ENCODE data around the gene KRTAP19-7.

KRTAP19-7 gene, protein sequence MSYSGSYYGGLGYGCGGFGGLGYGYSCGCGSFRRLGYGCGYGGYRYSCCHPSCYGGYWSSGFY

DNA sequence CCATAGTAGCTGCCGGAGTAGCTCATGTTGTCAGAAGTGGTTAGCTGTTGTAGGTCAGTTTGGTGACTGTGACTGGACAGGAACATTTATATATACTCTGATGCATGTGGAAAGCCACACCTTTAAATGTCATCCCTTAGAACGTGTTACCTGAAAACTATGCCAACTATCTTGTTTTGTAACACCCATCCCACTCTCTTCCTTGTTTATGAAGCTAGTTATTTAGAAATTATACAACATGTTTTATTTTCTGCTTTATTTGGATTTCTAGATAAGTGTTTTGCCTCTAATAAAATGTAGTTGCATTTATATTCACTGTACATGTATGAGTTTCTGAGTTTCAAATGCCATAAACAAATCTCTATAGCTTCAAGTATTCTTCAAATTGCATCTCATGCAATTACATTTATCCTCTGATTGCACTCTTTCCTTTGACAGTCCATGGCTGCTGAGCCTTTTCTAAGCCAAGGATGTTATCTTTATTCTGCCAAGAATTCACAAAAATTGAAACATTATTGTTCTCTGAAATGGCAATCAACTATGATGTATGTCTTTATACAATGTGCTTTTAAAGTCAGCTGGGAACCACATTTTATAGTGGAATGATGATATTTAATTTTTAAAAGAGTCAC is at the start of gene KRTAP19-7:
KRTAP19-7 (minus strand) TSS at position 51 of the 632 bp plus-strand sequence; CDS start at position 26, 25 bp downstream.
- DNase-seq (ENCODE audit: low spot score): no peak

DNA sequence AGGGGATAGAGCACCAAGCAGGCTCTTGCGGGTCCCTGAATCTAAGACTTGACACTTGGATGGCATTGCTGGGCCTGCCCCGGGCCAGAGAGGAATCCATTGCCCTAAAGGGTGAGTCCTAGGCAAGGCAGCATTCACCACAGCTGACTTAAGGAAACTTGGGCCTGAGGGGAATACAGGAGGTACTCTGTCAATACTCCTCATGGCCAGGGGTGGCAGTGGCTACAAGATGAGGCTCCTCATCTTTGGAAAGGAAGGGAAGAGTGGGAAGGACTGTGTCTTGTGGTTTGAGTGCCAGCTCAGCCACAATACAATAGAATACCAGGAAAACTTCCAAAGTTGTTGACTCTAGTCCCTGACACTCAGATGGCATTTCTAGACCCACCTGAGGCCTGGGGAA is 44.9 kb upstream of the KRTAP19-7 start:
- DNase-seq (ENCODE audit: low spot score): no peak

DNA sequence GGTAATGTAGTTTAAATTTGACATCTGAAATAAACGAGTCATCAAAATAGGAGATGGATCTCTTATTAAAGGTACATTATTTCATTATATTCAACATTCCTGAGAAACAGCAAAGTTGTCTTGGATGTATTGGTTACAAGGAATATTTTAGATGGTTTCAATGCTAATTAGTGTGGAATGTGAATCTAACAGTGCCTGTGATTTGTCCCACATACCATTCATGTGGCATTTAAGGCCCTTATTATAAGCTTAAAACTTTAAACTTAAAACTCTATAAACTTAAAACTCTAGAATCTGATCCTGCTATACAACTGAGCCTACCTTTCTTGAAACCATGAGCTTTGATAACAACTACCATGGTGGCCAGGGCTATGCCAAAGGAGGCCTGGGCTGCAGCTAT is 39.7 kb upstream of the KRTAP19-7 start, which contains the start of gene KRTAP22-1:
KRTAP22-1 (plus strand) TSS at position 301 of the 400 bp plus-strand sequence.
- DNase-seq (ENCODE audit: low spot score): no peak

DNA sequence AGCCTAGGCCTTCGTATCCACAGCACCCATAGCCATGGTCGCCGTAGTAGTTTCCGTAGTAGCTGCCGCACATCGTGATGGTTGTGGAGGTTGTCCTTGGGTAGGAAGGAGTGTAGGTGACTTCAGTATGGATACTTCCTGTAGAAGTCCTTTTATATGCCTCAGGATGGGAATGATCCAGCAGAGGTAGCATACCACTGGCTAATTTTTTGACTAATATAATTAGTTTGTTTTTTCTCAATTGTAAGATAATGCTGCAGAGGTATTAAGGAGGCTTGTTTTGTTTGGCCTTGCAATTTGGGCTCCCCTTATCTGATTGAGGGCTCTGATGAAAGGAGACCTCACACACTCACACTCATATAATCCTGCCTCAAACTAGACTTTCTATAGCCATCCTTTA is 37.7 kb upstream of the KRTAP19-7 start, which contains the start of gene KRTAP6-2:
KRTAP6-2 (minus strand) TSS at position 101 of the 400 bp plus-strand sequence; CDS start at position 73, 28 bp downstream.
- no peak for DNase-seq (ENCODE audit: low spot score)

DNA sequence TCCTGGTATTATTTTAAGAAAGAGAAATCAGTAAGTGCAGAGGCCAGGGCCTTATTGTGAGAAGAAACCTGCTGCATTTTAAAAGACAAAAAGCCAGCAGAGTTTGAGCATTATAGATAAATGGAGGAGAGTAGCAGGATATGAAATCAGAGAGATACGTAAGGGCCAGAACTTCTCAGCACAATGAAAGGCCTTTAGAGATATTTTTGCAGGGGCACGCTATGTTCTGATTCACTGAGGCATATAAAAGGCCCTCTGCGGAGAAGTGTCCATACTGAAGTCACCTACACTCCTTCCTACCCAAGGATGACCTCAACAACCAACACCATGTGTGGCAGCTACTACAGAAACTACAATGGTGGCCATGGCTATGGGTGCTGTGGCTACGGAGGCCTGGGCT is 31.0 kb upstream of the KRTAP19-7 start, which contains the start of gene KRTAP6-3:
KRTAP6-3 (plus strand) TSS at position 301 of the 400 bp plus-strand sequence; CDS start at position 307, 6 bp downstream.
- DNase-seq (ENCODE audit: low spot score): no peak

DNA sequence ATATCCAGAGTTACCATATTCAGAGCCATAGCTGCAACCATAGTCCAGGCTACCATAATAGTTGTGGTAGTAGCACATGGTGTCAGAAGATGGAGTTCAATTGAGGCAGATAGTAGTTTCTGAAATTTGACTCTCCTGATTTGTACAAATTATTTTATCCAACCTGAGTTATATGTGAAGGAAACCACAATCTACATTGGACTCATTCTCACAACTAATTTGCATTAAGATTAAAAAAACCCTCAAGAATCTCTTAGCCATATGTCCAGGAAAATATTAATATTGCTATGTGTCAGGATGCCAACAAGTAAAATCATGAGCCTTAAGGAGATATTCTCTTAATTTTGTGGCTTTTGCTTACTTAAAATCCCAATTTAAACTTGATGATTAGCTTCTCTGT is 29.2 kb upstream of the KRTAP19-7 start, which contains the start of gene KRTAP22-2:
KRTAP22-2 (minus strand) TSS at position 101 of the 400 bp plus-strand sequence.
- no peak for DNase-seq (ENCODE audit: low spot score)

DNA sequence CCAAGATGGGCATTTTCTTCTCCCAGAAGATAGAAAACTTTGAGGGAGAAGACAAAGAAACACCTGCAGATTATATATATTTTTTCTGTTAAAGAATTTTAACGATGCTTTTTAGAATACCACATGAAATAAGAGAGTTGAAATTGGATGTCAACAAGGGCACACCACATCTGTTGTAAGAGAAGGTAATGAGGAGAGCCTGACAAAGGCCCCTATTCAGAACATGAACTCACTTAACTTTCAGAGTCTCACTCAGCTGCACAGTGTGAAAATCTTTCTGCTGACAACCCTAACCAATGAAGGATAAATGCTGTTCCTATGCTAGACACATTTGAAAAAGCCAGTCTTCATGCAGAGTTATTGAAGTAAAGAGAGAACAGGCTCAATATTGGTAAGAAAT is 21.8 kb upstream of the KRTAP19-7 start:
- DNase-seq (ENCODE audit: low spot score): no peak

DNA sequence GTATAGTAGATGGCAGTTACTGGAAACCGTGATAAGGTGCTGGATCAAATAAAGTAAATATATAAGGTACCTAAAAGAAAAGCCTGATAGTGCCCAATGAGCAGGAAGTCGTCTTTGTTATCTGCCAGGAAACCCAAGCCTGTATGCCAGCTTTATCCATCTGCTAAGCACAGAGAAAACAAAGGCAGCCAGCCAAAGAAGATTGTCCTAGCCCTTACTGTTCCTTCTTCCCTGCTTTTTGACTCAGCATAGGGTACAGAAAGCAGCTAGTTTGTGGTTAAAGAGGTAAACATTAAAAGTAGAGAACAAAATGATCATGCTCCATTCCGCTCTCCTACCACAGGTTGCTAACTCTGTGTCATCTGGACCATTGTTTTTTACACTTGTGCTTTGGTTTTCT is 19.0 kb upstream of the KRTAP19-7 start:
- DNase-seq (ENCODE audit: low spot score): no peak

DNA sequence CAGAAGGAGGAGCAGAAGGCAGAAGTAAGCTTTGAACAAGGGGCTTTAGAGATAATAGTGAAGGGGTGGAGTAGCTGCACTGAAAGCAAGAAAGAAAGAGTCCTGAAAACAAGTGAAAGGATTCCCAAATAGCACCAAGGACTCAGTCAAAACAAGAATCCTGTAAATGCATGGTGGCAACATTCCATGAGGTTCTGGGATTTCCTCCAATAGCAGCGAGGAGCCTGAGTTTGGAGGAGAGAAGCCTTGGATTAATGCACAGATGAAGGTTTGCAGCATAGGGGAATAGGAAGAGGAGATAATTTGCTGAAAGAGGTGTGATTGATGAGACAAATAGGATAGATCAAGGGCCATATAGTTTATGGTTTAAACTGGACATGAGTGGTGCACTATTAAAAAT is 18.2 kb upstream of the KRTAP19-7 start:
- DNase-seq (ENCODE audit: low spot score): no peak

DNA sequence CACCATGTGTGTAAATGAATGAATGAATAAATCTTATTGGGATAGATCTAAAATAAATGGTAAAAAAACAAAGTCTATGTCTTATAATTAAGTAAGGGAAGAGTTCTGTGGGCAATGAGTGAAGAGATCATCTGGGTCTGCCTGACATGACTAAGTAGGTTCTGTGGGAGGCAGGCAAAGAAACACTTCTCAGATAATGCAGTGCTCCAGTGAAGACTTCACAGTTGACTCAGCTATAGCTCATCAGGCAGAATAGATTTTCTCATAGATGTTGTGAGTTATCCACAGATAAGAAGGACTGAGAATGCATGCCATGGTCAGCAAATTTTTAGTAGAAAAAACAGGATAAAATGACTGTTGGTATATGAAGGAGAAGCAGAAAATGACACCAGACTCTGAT is 16.7 kb upstream of the KRTAP19-7 start:
- no peak for DNase-seq (ENCODE audit: low spot score)

DNA sequence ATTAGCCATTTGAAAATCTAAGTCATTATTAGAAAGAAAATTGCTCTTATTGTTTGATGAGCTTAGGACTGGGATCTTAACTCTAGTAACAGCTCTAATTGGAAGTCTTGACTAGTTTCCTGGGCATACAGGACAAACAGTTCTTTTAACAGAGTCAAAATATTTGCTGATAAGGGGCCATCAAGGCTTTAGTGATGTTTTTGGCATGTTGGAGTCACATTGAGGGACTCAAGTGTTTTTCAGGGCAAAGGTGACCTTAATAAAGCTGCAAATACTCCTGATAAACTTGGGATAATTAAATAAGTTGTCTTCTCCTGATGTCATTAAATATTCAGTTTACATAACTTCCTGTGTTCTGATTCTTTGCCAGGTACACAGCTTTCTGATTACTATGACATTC is 6.5 kb upstream of the KRTAP19-7 start:
- DNase-seq (ENCODE audit: low spot score): no peak

DNA sequence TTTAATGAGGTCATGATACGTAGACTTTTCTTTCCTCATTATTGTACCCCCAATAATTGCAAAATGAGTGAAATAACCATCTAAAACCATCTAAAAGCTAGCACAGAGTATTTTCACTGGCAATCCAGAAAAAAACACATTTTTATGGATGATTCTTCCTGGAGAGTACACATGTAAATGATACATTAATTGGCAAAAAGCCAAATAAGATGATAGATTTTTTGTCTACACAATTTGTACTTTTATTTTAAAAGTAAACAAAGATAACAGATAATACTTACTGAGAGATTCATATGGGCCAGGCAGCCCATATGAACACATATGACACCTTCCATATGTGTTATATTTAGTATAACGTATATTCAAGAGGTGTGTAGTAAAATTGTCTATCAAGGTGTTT is 2.5 kb upstream of the KRTAP19-7 start:
- no peak for DNase-seq (ENCODE audit: low spot score)

DNA sequence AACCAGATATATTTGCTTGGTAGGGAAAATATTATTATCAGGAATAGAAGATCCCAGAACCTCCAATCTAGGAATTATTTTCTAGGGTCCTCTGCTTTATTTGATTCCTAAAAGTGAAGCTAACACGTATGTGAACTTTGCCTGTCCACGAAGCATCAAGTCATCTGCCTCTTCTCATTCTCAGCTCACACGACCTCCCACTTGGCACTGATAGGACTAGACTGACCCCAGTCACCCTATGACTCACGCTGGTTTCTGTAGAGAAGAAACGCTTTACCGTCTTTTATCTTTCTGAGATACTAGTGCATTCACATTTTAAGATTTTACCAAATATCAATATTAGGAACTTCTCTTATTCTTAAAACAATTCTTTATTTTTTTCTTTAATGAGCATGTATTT is 2.0 kb upstream of the KRTAP19-7 start:
- DNase-seq (ENCODE audit: low spot score): no peak

DNA sequence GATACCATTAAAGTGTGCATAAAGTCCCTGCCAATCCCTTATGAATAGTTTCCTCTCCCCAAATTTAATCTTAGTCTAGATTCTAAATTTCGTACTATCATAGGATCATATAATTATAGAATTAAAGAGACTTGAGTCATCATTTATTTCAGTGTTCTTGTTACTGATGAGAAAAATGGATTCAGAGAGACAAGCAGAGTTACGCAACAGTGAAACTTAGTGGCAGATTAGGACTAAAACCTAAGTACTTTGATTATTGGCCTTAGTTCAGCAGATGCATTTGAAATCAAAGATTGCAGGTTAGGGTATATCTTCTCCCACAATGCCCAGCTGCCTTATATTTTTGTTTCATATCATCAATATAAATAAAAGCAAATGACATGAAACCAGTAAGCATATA is 843 bp upstream of the KRTAP19-7 start:
- DNase-seq (ENCODE audit: low spot score): no peak

DNA sequence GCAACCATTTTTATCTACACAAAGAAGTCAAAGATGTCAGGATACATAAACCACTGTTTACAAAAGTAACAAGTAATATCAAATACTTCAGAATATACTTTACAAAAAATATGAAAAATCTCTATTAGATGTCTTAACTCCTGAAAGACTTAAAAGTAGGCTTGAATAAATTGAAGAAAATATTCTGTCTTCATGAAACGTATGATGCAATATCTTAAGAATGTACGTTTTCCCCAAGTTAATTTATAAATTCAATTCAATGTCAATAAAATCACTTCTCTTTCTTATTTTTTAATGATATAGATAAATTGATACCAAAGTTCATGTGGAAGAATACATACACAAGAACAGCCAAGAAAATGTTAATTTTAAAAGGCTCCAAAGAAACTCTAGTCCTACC is 6.0 kb downstream of the KRTAP19-7 start:
- DNase-seq (ENCODE audit: low spot score): no peak

DNA sequence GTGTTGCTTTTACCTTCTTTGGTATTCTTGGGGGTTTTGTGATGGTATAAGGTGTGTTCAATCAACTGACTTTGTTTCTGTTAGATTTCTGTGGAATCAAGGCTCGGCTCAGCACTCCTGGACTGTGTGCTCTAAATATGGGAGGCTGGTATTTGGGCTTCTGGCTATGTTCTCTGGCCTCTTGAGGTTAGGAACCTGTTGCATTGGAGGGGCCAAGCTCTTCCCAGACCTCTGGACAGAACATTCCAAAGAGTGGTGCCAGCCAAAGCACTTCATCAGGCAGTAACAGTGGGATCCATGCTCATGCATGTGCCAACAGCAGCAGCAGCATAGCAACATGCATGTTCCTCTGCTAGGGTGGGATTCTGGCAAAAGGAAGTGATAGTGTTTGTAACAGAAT is 8.3 kb downstream of the KRTAP19-7 start:
- DNase-seq (ENCODE audit: low spot score): no peak

DNA sequence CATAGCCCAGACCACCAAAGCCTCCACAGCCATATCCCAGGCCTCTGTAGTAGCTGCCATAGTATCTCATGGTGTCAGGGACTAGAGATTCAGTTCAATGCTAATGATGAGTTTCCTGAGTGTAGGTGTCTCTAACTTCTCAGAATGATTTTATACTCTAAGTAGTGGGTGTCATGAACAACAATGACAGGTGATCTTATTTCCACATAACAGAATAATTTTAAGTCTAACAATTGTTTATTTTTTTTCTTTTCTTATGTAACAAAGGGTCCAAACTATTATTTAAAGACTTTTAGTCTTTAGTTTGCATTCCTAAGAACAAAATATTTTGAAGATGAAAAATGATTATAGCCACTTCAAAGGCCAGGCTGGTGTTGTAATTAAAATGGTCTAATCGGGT is 19.4 kb downstream of the KRTAP19-7 start, which contains the start of gene KRTAP19-6:
KRTAP19-6 (minus strand) TSS at position 101 of the 400 bp plus-strand sequence; CDS start at position 70, 31 bp downstream.
- no peak for DNase-seq (ENCODE audit: low spot score)

DNA sequence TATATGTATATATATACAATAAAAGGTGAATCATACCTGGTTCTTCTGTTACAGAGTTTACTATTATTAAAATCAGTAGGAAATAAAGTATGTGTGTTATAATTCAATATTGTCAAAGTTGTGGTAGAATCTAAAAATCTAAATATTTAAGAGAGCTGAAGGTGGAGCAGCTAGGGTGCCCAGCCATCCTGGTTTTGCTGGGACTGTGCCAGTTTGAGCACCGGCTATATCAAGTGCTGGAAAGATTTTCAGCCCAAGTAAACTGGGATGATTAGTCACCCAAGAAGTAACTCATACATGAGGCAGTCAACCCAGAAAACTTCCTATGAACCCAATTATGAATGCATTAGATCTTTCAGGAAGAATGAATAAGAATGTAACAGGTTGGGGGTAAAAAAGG is 42.2 kb downstream of the KRTAP19-7 start:
- DNase-seq (ENCODE audit: low spot score): no peak

DNA sequence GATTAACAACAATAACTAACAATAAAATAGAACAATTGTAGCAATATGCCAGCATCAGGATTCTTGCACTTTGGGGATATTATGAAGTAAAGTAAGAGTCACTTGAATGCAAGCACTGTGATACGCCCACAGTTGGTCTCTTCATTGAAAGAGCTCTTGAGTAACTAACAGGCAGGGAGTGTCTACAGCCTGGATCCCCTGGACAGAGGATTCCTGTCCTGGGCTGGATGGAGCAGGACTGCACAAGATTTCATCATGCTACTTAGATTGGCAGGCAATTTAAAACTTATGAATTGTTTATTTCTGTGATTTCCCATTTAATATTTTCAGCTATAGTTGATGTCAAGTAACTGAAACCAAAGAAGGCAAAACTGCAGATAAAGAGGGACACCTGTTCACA is 45.4 kb downstream of the KRTAP19-7 start:
- peak; percentile 5 for DNase-seq (ENCODE audit: low spot score)
